Measurements from ENCODE around the gene KCNQ4. TPM values are rescaled to one million over a fixed set of nuclear protein-coding genes. Genes with fewer than 3 reads are reported as not detected.

Gene KCNQ4
- polyA plus RNA-seq, 3 donors: 0.13 TPM; not detected in 2

DNA sequence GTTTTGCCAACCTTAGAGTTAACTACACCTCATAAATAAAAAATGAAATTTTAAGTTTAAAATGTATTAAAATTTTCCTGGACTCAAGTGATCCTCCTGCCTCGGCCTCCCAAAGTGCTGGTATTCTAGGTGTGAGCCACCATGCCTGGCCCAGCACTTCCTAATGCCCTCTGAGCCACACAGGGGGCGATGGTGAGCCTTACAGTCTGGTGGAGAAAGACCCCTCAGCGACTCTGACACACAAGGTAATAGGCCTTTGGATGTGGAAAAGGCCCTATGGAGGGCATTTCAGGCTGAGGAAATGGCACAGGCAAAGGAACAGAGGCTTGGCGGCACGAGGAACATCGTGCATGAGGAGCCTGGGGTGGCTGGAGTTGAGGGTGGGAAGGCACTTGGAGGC, 71.9 kb downstream of the KCNQ4 start:
- Mint-ChIP-seq H3K4me1 (peaks cover 25% of the 10 kb centered on the region), H3K27ac (no peak overlapping the region), H3K9me3 (peaks cover 0 to 1% (median 0%) of the 10 kb centered on the region in 7 donors), H3K27me3 (ENCODE audit: low read depth in 3 of 3) (peaks cover 5 to 11% (median 6%) of the 10 kb centered on the region in 3 donors), H3K4me3 (no peak overlapping the region), H3K36me3 (peaks cover 0 to 1% of the 10 kb centered on the region in 2 donors)
- Histone ChIP-seq H3K4me2 (replicated peaks; ENCODE audit: extremely low read depth, low read length, poor library complexity, severe bottlenecking) (no peak overlapping the region), H2AFZ (ENCODE audit: insufficient read depth, low read depth, low read length, poor library complexity, severe bottlenecking) (no peak overlapping the region), H3K36me3 (replicated peaks in 1 of 2; ENCODE audit: control insufficient read depth in 1 of 2, insufficient read depth in 2 of 2, low read length in 2 of 2) (no peaks in the 10 kb centered on the region), H3K4me1 (ENCODE audit: control insufficient read depth in 1 of 2, insufficient read depth in 2 of 2, low read length in 2 of 2) (peaks cover 10 to 21% of the 10 kb centered on the region in 2 donors), H3K9ac (ENCODE audit: insufficient read depth, low read length, poor library complexity, severe bottlenecking) (no peak overlapping the region), H4K20me1 (ENCODE audit: insufficient read depth, low read length) (no peaks in the 10 kb centered on the region), H3K79me2 (ENCODE audit: insufficient read depth, low read length) (no peaks in the 10 kb centered on the region), H3K27me3 (ENCODE audit: control insufficient read depth in 2 of 2, insufficient read depth in 2 of 2, low read length in 2 of 2) (no peaks in the 10 kb centered on the region), H3K9me3 (replicated peaks in 1 of 2; ENCODE audit: control insufficient read depth in 1 of 2, insufficient read depth in 1 of 2, low read length in 2 of 2) (no peaks in the 10 kb centered on the region), H3K27ac (ENCODE audit: low read depth in 1 of 2, low read length in 2 of 2) (no peak overlapping the region), H3K4me3 (replicated peaks in 1 of 3; ENCODE audit: low read depth in 2 of 3, low read length in 3 of 3) (no peak overlapping the region)
- no peak for DNase-seq
- WGBS (ENCODE audit: insufficient coverage): 90% methylated on average over 2 of the region's 6 CpGs
- TF ChIP-seq, protein P1, sequence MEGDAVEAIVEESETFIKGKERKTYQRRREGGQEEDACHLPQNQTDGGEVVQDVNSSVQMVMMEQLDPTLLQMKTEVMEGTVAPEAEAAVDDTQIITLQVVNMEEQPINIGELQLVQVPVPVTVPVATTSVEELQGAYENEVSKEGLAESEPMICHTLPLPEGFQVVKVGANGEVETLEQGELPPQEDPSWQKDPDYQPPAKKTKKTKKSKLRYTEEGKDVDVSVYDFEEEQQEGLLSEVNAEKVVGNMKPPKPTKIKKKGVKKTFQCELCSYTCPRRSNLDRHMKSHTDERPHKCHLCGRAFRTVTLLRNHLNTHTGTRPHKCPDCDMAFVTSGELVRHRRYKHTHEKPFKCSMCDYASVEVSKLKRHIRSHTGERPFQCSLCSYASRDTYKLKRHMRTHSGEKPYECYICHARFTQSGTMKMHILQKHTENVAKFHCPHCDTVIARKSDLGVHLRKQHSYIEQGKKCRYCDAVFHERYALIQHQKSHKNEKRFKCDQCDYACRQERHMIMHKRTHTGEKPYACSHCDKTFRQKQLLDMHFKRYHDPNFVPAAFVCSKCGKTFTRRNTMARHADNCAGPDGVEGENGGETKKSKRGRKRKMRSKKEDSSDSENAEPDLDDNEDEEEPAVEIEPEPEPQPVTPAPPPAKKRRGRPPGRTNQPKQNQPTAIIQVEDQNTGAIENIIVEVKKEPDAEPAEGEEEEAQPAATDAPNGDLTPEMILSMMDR (IDR thresholded peaks at IDR 0.05): peak; percentile 43
- intact Hi-C loops (cut with micrococcal nuclease): no loop called here

DNA sequence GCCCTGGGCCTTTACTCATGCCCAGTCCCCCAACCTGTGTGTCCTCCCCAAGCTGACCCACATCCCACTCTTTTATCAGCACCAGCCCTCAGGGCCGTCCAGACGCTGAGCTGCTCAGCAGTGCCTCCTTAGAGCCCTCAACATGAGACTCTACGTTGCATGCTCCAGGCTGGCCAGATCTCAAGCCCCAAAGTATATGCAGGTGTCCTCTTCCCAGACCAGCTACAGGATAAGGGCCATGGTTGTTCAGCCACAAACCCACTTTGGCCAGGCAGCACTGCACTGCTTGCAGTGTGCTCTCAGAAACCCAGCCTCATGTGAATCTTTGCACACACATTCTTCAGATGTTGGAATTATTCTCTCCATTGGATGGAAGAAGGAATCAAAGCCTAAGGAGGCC, 72.5 kb downstream of the KCNQ4 start:
- peaks cover 0 to 1% of the 10 kb centered on the region in 2 donors for H3K36me3 Mint-ChIP-seq
- Histone ChIP-seq H3K36me3 (replicated peaks in 1 of 2; ENCODE audit: control insufficient read depth in 1 of 2, insufficient read depth in 2 of 2, low read length in 2 of 2) (no peaks in the 10 kb centered on the region), H3K9me3 (replicated peaks in 1 of 2; ENCODE audit: control insufficient read depth in 1 of 2, insufficient read depth in 1 of 2, low read length in 2 of 2) (no peaks in the 10 kb centered on the region), H4K20me1 (ENCODE audit: insufficient read depth, low read length) (no peaks in the 10 kb centered on the region), H3K4me1 (ENCODE audit: control insufficient read depth in 1 of 2, insufficient read depth in 2 of 2, low read length in 2 of 2) (peaks cover 16 to 27% of the 10 kb centered on the region in 2 donors), H3K4me2 (replicated peaks; ENCODE audit: extremely low read depth, low read length, poor library complexity, severe bottlenecking) (no peak overlapping the region), H3K27ac (ENCODE audit: low read depth in 1 of 2, low read length in 2 of 2) (no peak overlapping the region), H3K79me2 (ENCODE audit: insufficient read depth, low read length) (peaks cover 4% of the 10 kb centered on the region), H2AFZ (ENCODE audit: insufficient read depth, low read depth, low read length, poor library complexity, severe bottlenecking) (no peak overlapping the region), H3K27me3 (ENCODE audit: control insufficient read depth in 2 of 2, insufficient read depth in 2 of 2, low read length in 2 of 2) (no peaks in the 10 kb centered on the region), H3K9ac (ENCODE audit: insufficient read depth, low read length, poor library complexity, severe bottlenecking) (no peak overlapping the region), H3K4me3 (replicated peaks in 1 of 3; ENCODE audit: low read depth in 2 of 3, low read length in 3 of 3) (no peak overlapping the region)
- no peak overlapping the region for H3K27ac Mint-ChIP-seq
- H3K9me3 Mint-ChIP-seq: peaks cover 0 to 1% (median 0%) of the 10 kb centered on the region in 7 donors
- H3K27me3 Mint-ChIP-seq (ENCODE audit: low read depth in 3 of 3): peaks cover 5 to 11% (median 5%) of the 10 kb centered on the region in 3 donors
- WGBS (ENCODE audit: insufficient coverage): 85% methylated on average over 3 of the region's 3 CpGs
- no peak overlapping the region for H3K4me3 Mint-ChIP-seq
- TF ChIP-seq, protein P1 (IDR thresholded peaks at IDR 0.05): no peak
- no peak for DNase-seq
- H3K4me1 Mint-ChIP-seq: peaks cover 31% of the 10 kb centered on the region
- intact Hi-C loops (cut with micrococcal nuclease): no loop called here

Data from CD14-positive monocyte (primary cell).